RPMI7951 (cell line): ENCODE measurements around the gene DCXR. TPM values are rescaled to one million over a fixed set of nuclear protein-coding genes. Genes with fewer than 3 reads are reported as not detected.

Experiments used
- DNase-seq: peaks from one replicate; pipeline ENCODE4 v3.0.0-alpha.2; 2012; ENCODE audit warnings: low read depth
- total RNA-seq: library from RNA; depleted of rRNA; stranded (reverse); fragments of >200 nt; shearing (Covaris generic); gene quantifications from 2 replicates; pipeline ENCODE4 v1.2.3, GENCODE V29; 2014

The DCXR gene
- total RNA-seq, 1 experiment from 2014 or later: 82.2 TPM

DNA sequence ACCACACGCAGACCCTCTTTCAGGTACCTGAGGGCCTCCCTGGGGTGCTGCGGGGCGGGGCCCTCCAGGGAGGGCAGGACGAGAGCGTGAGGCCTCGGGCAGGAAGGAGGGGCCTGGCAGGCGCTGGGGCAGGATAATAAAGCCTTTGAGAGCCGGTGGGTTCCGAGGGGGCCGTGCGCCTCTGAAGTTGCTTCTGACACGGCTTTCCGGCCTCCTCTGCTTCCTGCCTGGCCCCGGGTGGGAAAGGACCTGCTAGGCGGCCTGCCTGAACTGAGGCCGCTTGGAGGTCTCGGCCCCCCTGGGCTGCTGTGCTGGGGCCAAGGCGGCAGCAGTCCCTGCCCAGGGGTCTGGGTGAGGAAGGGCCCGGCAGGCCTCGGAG is 25.2 kb downstream of the DCXR start:
- no peak for DNase-seq

GRCh38 chr17:82011617-82012187 is 25.8 kb downstream of the DCXR start:
- no peak for DNase-seq

GRCh38 chr17:82010575-82011525 is 26.6 kb downstream of the DCXR start:
- DNase-seq: no peak

- DNase-seq: no peak
Measured at GRCh38 chr17:82009413-82009812, 28.1 kb downstream of the DCXR start.

DNA sequence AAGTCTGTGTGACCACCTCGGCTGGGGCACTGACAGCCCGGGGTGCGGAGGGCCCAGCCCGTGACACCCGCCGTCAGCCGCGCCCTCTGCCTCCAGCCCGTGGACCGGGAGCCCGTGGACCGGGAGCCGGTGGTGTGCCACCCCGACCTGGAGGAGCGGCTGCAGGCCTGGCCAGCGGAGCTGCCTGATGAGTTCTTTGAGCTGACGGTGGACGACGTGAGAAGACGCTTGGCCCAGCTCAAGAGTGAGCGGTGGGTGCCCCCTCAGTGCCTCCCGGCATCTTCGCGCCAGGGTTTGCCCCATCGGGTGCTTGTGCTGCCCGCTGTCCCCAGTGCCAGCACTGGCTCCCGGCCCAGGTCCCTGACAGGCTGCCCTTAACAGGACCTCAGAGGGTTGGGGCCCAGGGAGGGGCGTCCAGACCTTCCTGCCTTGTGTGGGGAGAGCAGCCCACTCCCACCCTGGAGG is 28.5 kb downstream of the DCXR start:
- no peak for DNase-seq

GRCh38 chr17:82008258-82008940 is 29.1 kb downstream of the DCXR start:
- no peak for DNase-seq

DNA sequence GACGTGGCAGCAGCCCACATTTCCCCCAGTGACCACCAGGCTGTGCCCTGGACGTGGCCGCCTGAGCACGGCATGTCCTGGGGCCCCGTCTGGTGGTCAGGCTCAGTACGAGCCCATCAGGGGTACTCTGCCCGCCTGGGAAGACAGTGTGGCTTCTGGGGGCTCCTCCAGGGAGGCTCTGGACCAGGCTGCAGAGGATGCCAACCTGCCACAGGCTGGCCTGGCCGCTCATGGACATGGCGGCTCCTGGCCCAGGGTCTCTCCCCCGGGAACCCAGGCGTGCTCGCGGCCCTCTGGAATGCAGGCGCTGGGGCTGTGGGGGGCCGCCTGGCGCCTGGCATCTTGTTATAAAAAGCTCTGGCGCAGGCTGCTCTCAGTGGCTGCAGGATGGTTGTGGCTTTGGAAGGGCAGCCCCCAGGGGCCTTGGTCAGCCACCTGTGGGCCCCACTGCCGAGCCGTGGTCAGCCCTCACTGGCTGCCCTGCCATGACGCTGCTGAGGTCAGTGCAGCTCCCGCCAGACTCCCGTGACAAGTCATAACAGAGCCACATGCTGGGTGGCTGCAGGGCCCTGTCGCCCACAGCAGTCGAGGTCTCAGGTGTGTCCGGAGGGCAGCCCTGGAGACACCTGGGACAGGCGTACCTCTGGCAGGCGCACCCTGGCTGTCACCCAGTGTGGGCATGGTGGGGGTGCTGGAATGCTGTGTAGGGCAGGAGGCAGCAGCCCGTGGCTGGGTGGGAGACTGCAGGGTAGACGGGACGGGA is 29.8 kb downstream of the DCXR start:
- peak; percentile 67 for DNase-seq

DNA sequence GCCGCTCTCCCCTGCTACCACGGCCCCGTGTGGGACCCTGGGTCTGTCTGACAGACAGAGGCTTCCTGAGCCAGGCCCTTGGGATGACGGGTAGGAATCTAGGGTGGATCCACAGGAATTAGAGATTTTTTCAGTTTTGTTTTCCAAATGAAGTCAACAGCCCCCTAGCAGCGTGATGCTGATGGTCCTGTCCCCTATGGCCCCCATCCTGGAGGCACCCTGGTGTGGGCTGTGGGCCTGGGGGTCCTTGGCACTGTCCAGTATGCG is 30.3 kb downstream of the DCXR start:
- DNase-seq: no peak

DNA sequence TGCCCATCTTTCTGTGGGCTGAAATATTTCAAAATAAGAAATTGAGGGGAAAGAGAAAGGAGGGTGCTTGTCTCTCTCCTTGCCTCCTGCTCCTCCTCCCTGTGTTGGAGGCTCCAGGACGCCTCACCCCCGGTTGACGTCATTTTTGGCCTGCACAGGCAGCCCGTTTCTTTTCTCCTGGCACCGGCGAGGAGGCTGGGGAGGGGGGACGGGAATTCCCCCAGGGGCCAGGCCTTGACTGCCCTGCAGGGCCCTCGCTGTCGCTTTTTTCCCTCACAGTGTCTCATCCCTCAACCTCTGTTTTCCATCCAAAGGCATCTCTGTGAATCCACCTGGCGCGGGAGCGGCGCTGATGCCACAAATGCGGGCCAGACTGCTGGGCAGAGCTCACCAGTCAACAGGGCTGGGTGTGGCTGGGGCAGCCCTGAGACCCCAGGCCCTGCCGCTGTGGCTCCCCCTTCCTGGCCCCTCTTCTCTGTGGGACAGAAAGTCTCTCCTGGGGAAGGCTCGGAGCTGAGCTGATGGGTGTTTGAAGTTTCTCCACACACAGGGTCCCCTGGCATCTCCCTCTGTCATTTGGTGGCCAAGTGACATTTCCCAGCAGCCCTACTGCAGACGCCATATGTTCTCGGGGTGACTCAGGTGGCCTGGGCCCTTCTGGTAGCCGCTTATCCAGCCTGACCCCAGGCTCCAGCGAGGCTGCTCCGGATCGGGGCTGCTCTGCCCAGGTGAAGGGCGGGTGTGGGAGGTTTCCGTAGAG is 30.8 kb downstream of the DCXR start:
- DNase-seq: no peak

DNA sequence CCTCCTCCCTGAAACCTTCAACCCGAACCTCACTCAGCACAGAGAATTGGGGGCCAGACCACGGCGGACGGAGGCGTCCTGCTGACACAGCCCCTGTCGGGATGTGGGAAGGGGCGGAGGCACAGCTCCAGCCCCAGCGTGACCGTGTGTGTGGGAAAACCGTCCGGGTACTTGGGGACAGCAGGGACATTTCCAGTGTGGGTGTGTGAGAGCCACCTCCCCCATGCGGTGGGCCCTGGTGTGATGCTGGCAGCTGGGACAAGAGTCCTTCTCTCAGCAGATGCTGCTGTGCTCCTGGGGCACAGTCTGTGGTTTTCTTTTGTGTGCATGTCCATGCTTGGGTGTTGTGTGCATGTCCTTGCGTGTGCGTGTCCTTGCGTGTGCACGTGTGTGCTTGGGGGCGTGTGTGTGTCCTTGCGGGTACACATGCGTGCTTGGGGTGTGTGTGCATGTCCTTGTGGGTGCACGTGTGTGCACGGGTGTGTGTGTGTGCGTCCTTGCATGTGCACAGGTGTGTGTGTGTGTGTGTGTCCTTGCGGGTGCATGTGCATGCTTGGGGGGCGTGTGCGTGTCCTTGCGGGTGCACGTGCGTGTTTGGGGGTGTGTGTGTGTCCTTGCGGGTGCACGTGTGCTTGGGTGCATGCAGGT is 31.7 kb downstream of the DCXR start:
- DNase-seq: no peak

DNA sequence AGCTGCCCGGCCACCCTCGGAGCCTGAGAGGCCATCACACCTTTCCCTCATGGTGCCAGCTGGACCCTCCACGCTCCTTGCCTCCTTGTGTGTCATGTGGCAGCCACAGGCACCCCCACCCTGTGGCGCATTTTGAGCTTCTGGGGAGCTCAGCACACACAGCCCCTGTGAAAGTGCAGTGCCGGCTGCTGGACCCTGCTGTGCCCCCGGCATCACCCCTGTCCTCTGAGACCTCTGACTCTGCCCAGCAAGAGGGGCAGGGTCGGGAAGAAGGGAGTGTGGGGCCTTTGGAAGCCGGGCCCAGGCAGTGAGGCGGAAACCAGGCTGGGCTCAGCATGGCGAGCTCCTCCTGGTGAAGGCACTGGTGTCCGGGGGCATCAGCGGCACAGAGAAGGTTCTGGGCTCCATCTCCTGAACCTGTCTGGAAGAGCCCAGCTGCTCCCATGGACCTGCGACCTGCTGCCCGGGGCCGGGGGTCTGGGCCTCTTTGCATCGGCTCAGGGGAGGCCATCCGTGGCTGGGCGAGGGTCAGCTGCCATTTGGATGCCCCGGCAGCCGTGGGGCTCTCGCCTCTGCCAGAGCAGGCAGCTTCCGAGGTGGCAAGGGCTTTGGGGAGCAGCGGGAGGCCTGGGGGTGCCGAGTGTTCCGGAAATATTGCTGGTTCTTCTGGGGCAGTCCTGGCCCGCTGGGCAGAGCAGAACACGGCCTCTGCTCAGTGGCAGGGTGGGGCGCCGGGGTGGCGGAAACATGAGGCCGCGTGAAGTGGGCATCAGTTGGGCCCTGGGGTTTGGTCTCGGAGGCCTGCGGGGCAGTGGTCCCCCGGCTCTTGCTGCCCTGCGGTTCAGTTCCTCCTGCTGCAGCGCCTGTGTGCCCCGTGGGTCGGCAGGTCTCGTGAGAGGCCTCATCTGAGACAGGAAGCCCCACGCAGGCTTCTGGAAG is 32.7 kb downstream of the DCXR start:
- DNase-seq: no peak

DNA sequence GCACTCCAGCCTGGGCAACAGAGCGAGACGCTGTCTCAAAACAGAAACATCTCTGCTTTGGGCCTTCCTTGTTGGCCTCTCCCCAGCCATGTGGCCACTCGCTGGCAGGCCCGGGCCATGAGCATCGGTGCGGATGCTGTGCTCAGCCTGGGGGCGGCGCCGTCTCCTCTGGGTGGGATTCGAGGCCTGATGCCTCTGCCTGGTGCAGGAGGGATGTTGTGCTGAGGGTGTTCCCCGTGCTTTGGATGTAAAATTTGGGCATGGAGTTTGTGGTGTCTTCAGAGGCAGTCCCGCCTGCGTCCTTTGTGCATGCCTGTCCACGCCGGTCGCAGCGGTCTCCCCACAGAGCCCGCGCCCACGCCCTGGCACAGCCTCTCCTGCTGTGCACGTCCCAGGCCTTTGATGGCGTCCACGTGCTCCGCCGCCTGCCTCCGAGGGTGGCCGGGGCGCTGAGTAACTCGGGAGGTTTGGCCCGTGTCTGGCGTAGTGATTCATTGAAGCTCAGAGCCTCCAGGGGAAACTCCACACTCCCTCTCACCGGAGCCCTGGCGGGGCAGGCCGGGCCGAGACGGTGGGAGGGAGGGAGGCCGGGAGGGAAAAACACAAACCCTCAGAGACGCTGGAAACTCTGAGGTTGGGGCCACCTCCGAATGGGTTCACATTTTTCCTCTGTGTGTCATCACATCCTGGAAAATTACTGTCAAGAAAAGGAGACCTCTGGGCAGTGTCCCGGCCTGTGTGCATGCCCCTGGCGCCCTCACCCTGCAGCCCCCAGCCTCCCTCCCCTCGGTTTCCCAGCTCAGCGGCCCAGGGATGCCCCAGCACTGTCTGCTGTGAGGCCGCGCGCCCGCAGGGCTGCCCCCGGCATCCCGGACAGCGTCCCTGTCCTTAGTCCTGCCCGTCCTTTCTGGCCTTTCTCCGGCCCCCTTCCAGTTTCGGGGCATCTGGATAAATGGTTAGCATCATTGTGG is 33.8 kb downstream of the DCXR start:
- peak; percentile 98 for DNase-seq

- no peak for DNase-seq
Measured at GRCh38 chr17:82001571-82002056, 35.9 kb downstream of the DCXR start.

DNA sequence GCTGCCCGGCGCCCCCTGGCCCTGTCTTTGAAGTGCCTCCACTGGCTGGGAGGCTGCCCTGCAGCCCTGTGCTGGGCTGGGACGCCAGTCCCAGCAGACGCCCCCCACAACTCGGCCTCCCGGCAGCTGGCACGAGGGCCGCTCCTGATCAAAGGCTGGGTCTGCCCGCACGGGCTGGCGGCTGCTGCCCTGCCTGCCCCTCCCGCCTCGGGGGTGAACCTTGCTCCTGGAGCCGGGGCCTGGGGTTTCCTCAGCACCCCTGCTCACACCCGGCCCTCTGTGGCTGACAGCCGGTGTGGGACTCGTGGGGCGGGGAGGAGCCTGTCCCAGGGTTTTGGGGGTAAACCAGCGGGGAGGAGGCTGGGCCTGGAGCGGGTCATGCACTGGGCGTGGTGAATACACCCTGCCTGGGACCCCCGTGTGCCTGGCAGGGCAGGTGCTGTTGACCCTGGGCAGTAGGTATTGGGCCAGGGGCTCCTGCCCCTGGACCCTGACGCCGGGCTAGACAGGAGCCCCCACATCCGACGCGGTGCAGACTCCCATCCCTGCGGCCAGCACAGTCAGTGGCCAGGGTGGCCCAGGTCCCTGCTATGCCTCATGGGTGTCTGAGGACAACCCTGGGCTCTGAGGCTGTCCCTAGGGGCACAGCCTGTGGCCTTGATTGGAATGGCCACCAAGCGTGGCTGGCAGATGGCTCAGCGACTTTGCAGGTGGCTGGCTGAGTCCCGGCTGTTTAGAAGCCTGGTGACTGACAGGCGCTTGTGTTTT is 36.5 kb downstream of the DCXR start:
- no peak for DNase-seq

DNA sequence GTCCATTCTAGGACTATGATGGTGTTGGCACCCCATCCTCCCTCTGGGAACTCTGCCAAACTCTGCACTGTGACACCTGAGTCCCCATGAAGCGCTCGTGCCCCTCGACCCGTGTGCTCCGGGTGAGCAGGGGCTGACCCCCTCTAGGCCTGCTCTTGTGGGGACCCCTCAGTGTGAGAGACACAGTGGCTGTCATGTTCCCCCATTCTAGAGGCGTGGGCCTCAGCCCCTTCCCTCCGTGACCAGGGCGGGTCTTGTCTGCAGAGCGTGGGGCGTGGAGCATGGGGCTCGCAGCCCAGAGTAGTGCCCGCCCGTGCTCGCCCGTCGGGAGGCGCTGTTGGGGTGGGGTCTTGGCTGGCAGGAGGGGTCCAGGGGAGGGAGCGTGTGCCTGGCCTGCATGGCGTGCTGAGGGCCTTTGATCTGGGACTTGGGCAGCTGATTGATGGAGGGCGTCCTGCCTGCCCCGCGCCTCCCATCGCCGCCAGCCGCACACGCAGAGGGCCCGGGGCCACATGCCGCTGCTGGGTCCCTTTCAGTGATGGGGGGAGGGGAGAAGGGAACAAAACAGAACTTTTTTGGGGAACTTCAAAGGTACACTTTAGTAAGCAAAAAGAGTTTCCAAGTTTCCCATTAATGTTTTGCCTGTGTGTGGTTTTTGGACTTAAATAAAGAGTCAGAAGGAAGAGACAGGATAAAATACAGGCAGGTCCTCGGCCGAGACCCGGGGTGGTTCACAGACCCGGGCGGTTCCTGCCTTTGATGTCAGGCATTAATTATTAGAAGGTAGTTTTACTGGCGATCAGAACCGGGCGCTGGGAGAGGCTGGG is 37.3 kb downstream of the DCXR start:
- DNase-seq: no peak

- no peak for DNase-seq
Measured at GRCh38 chr17:81999587-81999975, 37.9 kb downstream of the DCXR start.
